Upper lobe of left lung (tissue), 6 donors: ENCODE results near the gene SLC9C1. TPM values are rescaled to one million over a fixed set of nuclear protein-coding genes. Genes with fewer than 3 reads are reported as not detected.

ENCODE experiments used
- ATAC-seq, 2 donors: fragments of 200-7000 bp; cut with Tn5 transposase; one replicate each; pipeline ENCODE4 v1.9.1; 2022; ENCODE audit warnings: mild to moderate bottlenecking in 2 of 2, moderate library complexity in 2 of 2; ENCODE audit not compliant: low FRiP score in 2 of 2
- DNase-seq, 2 donors: peaks; one replicate each; pipeline ENCODE4 v3.0.0-alpha.2; 2019 to 2020
- H3K27ac ChIP-seq, 4 donors: fragments of 200-600 bp; sonication (generic); one replicate each; pipeline ENCODE4 v1.5.1; 2016 to 2019
- H3K27me3 ChIP-seq, 4 donors: fragments of 200-600 bp; sonication (generic); one replicate each; pipeline ENCODE4 v1.5.1; 2017 to 2019
- H3K36me3 ChIP-seq, 4 donors: fragments of 200-600 bp; sonication (generic); one replicate each; pipeline ENCODE4 v1.5.1; 2016 to 2019
- H3K4me1 ChIP-seq, 4 donors: fragments of 200-600 bp; sonication (generic); one replicate each; pipeline ENCODE4 v1.5.1; 2018 to 2019
- H3K4me3 ChIP-seq, 4 donors: fragments of 200-600 bp; sonication (generic); one replicate each; pipeline ENCODE4 v1.5.1; 2017 to 2019; ENCODE audit warnings: mild to moderate bottlenecking in 2 of 4, moderate library complexity in 1 of 4
- H3K9me3 ChIP-seq, 4 donors: fragments of 200-600 bp; sonication (generic); one replicate each; pipeline ENCODE4 v1.5.1; 2018 to 2019
- EP300 ChIP-seq, 4 donors: sonication (generic); formaldehyde crosslinking; IDR thresholded peaks; one replicate each; pipeline ENCODE4 v1.5.1; 2017; ENCODE audit warnings: antibody characterized with exemption in 4 of 4, control low read depth in 2 of 4
- POLR2A ChIP-seq, 4 donors: fragments of 450-650 bp; IDR thresholded peaks; one replicate each; pipeline ENCODE4 v1.5.1; 2016 to 2017; ENCODE audit warnings: antibody characterized with exemption in 4 of 4, mild to moderate bottlenecking in 2 of 4
- POLR2AphosphoS5 ChIP-seq, 2 donors: sonication (generic); formaldehyde crosslinking; IDR thresholded peaks; one replicate each; pipeline ENCODE4 v1.5.1; 2017; ENCODE audit warnings: antibody characterized with exemption in 2 of 2
- WGBS, 2 donors: methylation state at CpG; one replicate each; pipeline ENCODE4 v1.1.5; 2017 to 2018; 5-methylcytosine and 5-hydroxymethylcytosine counted together
- total RNA-seq, 6 donors: library from RNA; depleted of rRNA in 4 of 6; stranded (reverse); fragments of >200 nt in 4 of 6; gene quantifications; one replicate each; pipeline versions ENCODE4 v1.1.0 to v1.2.1, GENCODE V29; 2016 to 2021
- TF ChIP-seq, protein P1 (sequence below), 6 experiments: fragments of 450-650 bp in 4 of 6; fragments of 200-600 bp in 2 of 6; sonication (generic) in 2 of 6; IDR thresholded peaks; one replicate each; pipeline ENCODE4 v1.5.1; 2016 to 2019; ENCODE audit warnings: antibody characterized with exemption in 6 of 6
- donor health status: DM: no; HTN: no; CAD: no; lungs with moderate emphysema.
- donor health status: DM: no; HTN: yes; CAD: no; lungs with severe emphysema.

SLC9C1 gene
- total RNA-seq, 6 donors from 2014 or later: not detected

DNA sequence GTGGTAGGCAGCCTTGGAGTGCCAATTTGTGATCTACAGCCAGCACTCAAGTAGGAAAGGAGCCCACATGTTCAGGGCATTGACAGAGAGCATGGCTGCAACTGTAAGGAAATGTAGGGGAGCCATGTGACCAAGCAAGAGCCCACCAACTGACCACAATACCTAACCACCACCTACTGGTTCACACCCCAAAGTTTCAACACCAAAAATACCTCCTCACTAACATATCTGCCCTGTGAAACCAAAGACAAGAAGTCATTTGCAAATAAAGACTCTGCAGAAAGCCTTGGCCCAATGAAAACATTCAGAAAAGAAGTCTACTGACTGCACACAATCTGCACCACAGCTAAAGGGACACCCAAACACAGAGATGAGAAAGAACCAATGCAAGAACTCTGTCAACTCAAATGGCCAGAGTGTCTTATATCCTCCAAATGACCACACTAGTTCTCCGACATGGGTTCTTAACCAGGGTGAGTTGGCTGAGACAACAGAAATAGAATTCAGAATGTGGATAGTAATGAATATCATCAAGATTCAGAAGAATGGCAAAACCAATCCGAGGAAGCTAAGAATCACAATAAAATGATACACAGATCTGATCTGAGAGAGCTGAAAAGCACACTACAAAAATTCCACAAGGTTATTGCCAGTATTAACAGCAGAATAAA, 40.6 kb downstream of the SLC9C1 start:
- no peaks in the 10 kb centered on the region for H3K36me3 ChIP-seq
- no peak overlapping the region for H3K27ac ChIP-seq
- H3K9me3 ChIP-seq: no peaks in the 10 kb centered on the region
- DNase-seq: no peak
- no peaks in the 10 kb centered on the region for H3K27me3 ChIP-seq
- H3K4me3 ChIP-seq: no peak overlapping the region
- TF ChIP-seq POLR2A (IDR thresholded peaks at IDR 0.05): no peak
- TF ChIP-seq, protein P1, sequence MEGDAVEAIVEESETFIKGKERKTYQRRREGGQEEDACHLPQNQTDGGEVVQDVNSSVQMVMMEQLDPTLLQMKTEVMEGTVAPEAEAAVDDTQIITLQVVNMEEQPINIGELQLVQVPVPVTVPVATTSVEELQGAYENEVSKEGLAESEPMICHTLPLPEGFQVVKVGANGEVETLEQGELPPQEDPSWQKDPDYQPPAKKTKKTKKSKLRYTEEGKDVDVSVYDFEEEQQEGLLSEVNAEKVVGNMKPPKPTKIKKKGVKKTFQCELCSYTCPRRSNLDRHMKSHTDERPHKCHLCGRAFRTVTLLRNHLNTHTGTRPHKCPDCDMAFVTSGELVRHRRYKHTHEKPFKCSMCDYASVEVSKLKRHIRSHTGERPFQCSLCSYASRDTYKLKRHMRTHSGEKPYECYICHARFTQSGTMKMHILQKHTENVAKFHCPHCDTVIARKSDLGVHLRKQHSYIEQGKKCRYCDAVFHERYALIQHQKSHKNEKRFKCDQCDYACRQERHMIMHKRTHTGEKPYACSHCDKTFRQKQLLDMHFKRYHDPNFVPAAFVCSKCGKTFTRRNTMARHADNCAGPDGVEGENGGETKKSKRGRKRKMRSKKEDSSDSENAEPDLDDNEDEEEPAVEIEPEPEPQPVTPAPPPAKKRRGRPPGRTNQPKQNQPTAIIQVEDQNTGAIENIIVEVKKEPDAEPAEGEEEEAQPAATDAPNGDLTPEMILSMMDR (IDR thresholded peaks at IDR 0.05): no peak
- TF ChIP-seq POLR2AphosphoS5 (IDR thresholded peaks at IDR 0.05): no peak
- TF ChIP-seq EP300 (IDR thresholded peaks at IDR 0.05): no peak
- no peaks in the 10 kb centered on the region for H3K4me1 ChIP-seq
- WGBS, 2 donors: 90 to 92% methylated on average over 2 of the region's 2 CpGs
- ATAC-seq: no peak

DNA sequence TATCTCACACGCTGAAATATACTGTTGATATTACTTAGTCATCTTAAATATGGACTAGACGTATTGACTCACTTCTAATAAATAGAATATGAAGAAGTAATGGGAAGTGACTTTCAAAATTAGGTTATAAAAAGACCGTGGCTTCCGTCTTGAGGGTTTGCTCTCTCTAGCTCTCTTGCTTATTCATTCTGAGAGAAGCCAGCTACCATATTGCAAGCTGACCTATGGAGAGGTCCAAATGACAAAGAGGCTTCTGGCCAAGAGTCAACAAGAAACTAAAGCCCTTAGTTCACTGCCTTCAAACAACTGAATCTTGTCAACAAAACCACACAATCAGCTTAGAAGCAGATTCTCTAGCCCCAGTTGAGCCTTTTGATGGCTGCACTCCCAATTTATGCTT, 46.1 kb downstream of the SLC9C1 start:
- Histone ChIP-seq H3K36me3 (no peaks in the 10 kb centered on the region), H3K9me3 (no peaks in the 10 kb centered on the region), H3K27me3 (no peaks in the 10 kb centered on the region), H3K4me1 (no peaks in the 10 kb centered on the region), H3K4me3 (no peak overlapping the region), H3K27ac (no peak overlapping the region)
- ATAC-seq (no peak), DNase-seq (no peak)
- 78 to 85% methylated on average over 4 of the region's 4 CpGs for WGBS, 2 donors
- no peak for TF ChIP-seq EP300 (IDR thresholded peaks at IDR 0.05)
- TF ChIP-seq, protein P1 (IDR thresholded peaks at IDR 0.05): no peak
- no peak for TF ChIP-seq POLR2AphosphoS5 (IDR thresholded peaks at IDR 0.05)
- TF ChIP-seq POLR2A (IDR thresholded peaks at IDR 0.05): no peak

DNA sequence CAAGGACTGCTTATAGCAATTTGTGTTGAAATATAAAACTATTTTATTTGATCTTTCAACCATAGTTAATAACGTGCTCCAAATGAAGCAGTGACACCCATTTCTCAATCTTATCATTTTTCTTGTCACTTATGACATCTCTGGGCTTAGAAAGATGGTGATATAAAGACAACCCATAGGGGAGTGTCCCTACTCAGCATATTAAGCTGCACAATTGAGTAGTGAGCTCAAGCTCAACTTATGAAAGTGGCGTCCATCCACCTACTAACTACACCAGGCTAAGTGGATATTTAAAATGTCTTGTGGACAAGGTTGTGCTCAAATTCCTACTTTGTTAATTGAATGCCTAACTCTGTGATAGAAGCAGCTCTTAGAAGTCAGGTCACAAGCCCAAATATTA, 46.7 kb downstream of the SLC9C1 start:
- DNase-seq (no peak), ATAC-seq (no peak)
- Histone ChIP-seq H3K9me3 (no peaks in the 10 kb centered on the region), H3K27me3 (no peaks in the 10 kb centered on the region), H3K4me1 (no peaks in the 10 kb centered on the region), H3K36me3 (no peaks in the 10 kb centered on the region), H3K27ac (no peak overlapping the region), H3K4me3 (no peak overlapping the region)
- WGBS, 2 donors: 10 to 67% methylated on average over 2 of the region's 2 CpGs
- TF ChIP-seq POLR2A (IDR thresholded peaks at IDR 0.05) (no peak), POLR2AphosphoS5 (IDR thresholded peaks at IDR 0.05) (no peak), EP300 (IDR thresholded peaks at IDR 0.05) (no peak)
- TF ChIP-seq, protein P1 (IDR thresholded peaks at IDR 0.05): no peak

DNA sequence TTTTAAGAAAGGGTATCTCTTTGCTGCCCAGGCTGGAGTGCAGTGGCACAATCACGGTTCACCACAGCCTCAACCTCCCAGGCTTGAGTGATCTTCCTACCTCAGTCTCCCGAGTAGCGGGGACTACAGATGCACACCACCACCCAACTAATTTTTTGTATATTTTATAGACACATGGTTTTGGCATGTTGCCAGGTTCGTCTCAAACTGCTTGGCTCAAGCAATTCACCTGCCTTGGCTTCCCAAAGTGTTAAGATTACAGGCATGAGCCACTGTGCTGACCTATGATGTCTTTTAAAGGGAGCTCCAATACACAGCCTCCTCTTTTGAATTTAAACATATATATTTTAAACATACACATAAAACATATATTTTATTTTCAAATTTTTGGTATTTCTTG, 60.9 kb downstream of the SLC9C1 start:
- H3K27me3 ChIP-seq: no peaks in the 10 kb centered on the region
- no peak overlapping the region for H3K4me3 ChIP-seq
- 74 to 76% methylated on average over 4 of the region's 4 CpGs for WGBS, 2 donors
- no peak for DNase-seq
- H3K9me3 ChIP-seq: no peaks in the 10 kb centered on the region
- TF ChIP-seq, protein P1 (IDR thresholded peaks at IDR 0.05): no peak
- TF ChIP-seq POLR2A (IDR thresholded peaks at IDR 0.05) (no peak), EP300 (IDR thresholded peaks at IDR 0.05) (no peak), POLR2AphosphoS5 (IDR thresholded peaks at IDR 0.05) (no peak)
- H3K36me3 ChIP-seq: no peaks in the 10 kb centered on the region
- no peak overlapping the region for H3K27ac ChIP-seq
- ATAC-seq: no peak
- H3K4me1 ChIP-seq: no peaks in the 10 kb centered on the region

DNA sequence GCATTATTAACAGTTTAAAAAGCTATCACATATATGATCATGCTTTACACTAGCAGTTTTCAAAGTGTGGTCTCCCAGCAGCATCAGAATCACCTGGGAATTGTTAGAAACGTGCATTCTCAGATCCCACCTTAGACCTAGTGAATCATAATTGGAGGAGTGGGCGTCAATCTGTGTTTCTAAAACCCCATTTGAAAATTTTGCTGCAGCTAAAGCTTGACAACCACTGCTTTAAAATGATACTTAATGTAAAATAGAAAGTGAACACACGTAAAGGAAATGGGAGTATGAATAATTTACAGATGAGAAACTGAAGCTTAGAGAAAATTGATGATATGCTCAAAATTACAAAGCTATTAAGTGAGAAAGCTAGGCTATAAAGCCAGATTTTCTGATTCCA, 62.3 kb downstream of the SLC9C1 start:
- no peak for DNase-seq
- no peak for ATAC-seq
- Histone ChIP-seq H3K4me3 (no peak overlapping the region), H3K27ac (no peak overlapping the region), H3K4me1 (no peaks in the 10 kb centered on the region), H3K27me3 (no peaks in the 10 kb centered on the region), H3K9me3 (no peaks in the 10 kb centered on the region), H3K36me3 (no peaks in the 10 kb centered on the region)
- 78 to 89% methylated on average over 3 of the region's 3 CpGs for WGBS, 2 donors
- TF ChIP-seq POLR2A (IDR thresholded peaks at IDR 0.05) (no peak), POLR2AphosphoS5 (IDR thresholded peaks at IDR 0.05) (no peak), EP300 (IDR thresholded peaks at IDR 0.05) (no peak)
- TF ChIP-seq, protein P1 (IDR thresholded peaks at IDR 0.05): no peak
